ENCODE measurements around the gene IDH3A.

The IDH3A gene

DNA sequence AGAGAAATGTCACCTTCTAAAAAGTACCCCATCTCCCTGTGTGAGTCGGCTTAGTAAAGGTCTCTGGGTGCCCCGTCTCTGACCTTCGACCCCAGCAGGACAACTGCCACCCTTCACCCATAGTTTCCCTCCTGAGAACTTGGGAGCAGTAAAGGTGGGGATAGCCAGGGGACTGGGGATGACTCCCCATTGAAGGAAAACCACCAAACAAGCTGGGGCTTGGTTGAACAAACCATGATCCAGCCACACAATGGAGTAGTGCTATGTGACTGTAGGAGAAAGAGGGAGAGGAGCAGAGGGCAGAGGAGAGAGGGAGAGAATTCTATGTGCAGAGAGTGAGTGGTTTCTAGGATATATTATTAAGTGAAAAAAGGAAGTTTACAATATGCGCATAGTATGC lies 33.7 kb downstream of the IDH3A start:
- H3K27me3 ChIP-seq (ENCODE audit: control insufficient read depth in 1 of 2, insufficient read depth in 2 of 2, low read length in 2 of 2) = no peaks in the 10 kb centered on the region
- no peaks in the 10 kb centered on the region for H3K36me3 ChIP-seq (ENCODE audit: control insufficient read depth in 2 of 2, insufficient read depth in 2 of 2, low read length in 2 of 2)
- no peak overlapping the region for H3K4me3 ChIP-seq (ENCODE audit: low read length in 2 of 2)
- no peak overlapping the region for H3K27ac ChIP-seq (ENCODE audit: low read length)
- H3K9ac ChIP-seq (ENCODE audit: low read length in 2 of 2) = no peak overlapping the region
- no peaks in the 10 kb centered on the region for H3K4me1 ChIP-seq (ENCODE audit: control insufficient read depth, insufficient read depth, low read length)
- H3K9me3 ChIP-seq (ENCODE audit: control insufficient read depth in 2 of 2, low read length in 2 of 2) = no peaks in the 10 kb centered on the region

DNA sequence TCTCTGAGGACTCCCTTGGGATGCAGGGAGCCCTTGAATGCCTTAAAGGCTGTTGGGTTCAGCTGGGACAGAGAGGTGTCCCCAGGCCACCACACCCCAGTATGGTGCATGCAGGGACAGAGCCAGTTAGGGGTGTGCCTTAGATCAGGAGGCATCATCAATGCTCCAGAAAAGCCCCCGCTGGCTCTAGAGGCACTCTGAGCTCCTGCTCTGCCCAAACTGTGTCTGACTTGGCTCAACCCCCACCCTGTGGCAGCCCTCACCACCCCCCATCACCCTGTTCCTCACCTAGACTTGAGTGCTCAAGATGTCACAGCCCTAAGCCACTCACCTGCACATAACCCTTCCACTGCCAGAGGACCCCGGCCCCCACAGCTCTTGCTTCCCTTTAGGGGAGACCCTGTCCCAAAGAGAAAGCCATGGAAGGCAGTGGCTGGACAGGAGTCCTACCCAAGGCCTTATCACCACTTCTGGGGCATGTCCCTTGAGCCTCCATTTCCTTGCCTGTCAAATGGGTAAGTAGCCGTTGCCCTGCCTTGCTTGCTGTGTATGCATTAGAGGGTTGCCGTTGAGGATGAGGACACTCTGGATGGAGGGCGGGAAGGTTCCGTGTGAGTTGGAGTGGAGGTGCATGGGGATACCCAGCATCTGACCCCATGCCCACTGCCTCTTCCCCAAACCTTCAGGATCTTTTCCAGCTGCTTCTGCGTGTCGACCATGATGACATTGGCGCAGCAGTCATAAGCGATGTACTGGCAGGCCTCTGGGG lies 43.8 kb downstream of the IDH3A start:
- Histone ChIP-seq H3K27me3 (ENCODE audit: control insufficient read depth in 1 of 2, insufficient read depth in 2 of 2, low read length in 2 of 2) (no peaks in the 10 kb centered on the region), H3K36me3 (ENCODE audit: control insufficient read depth in 2 of 2, insufficient read depth in 2 of 2, low read length in 2 of 2) (no peaks in the 10 kb centered on the region), H3K4me3 (ENCODE audit: low read length in 2 of 2) (no peak overlapping the region), H3K9me3 (ENCODE audit: control insufficient read depth in 2 of 2, low read length in 2 of 2) (peaks cover 0 to 2% of the 10 kb centered on the region in 2 donors), H3K27ac (ENCODE audit: low read length) (no peak overlapping the region), H3K4me1 (ENCODE audit: control insufficient read depth, insufficient read depth, low read length) (no peaks in the 10 kb centered on the region), H3K9ac (ENCODE audit: low read length in 2 of 2) (no peak overlapping the region)

DNA sequence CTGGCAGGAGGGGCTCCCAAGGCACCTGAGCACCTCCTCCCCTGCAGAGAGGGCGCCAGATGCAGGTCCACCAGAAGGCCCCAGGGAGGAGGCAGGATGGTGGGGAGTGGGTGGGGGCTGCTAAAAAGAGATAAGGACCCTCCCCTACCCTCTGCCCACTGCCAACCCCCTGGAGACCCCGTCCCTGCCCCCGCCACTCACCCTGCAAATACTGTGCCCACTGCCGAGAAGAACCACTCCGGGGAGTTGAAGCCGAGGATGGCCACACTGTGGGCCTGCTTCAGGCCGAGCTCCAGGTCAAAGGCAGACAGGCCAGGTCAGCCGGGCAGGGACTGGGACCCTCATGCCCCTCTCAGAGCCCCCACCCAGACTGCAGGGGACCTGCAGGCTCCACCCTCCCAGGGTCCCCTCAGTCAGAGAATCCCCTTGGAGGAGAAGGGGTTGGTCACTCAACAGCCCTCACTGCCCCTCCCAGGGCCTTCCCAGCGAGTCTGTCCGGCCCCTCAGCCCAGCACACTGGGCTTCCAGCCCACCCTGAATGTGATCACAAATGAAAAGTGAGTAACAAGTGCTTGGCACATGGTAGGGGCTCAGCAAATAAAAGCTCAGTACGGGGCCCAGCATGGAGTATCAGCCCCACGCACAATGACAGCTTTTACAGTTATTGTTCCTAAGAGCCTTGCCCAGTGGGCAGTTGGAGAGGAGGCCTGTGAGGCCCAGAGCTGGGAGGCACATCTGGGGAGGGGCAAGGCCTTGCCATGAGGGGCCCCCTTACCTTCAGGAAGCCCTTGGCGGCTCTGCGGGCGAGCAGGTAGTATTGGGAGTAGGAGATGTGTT lies 44.8 kb downstream of the IDH3A start:
- no peaks in the 10 kb centered on the region for H3K4me1 ChIP-seq (ENCODE audit: control insufficient read depth, insufficient read depth, low read length)
- H3K4me3 ChIP-seq (ENCODE audit: low read length in 2 of 2) = no peak overlapping the region
- H3K36me3 ChIP-seq (ENCODE audit: control insufficient read depth in 2 of 2, insufficient read depth in 2 of 2, low read length in 2 of 2) = no peaks in the 10 kb centered on the region
- peaks cover 0 to 2% of the 10 kb centered on the region in 2 donors for H3K9me3 ChIP-seq (ENCODE audit: control insufficient read depth in 2 of 2, low read length in 2 of 2)
- no peaks in the 10 kb centered on the region for H3K27me3 ChIP-seq (ENCODE audit: control insufficient read depth in 1 of 2, insufficient read depth in 2 of 2, low read length in 2 of 2)
- H3K9ac ChIP-seq (ENCODE audit: low read length in 2 of 2) = no peak overlapping the region
- H3K27ac ChIP-seq (ENCODE audit: low read length) = no peak overlapping the region

GRCh38 chr15:78194568-78194925 lies 45.4 kb downstream of the IDH3A start:
- H3K36me3 ChIP-seq (ENCODE audit: control insufficient read depth in 2 of 2, insufficient read depth in 2 of 2, low read length in 2 of 2) = no peaks in the 10 kb centered on the region
- peaks cover 0 to 2% of the 10 kb centered on the region in 2 donors for H3K9me3 ChIP-seq (ENCODE audit: control insufficient read depth in 2 of 2, low read length in 2 of 2)
- H3K4me1 ChIP-seq (ENCODE audit: control insufficient read depth, insufficient read depth, low read length) = no peaks in the 10 kb centered on the region
- H3K27me3 ChIP-seq (ENCODE audit: control insufficient read depth in 1 of 2, insufficient read depth in 2 of 2, low read length in 2 of 2) = no peaks in the 10 kb centered on the region
- H3K9ac ChIP-seq (ENCODE audit: low read length in 2 of 2) = no peak overlapping the region
- no peak overlapping the region for H3K27ac ChIP-seq (ENCODE audit: low read length)
- H3K4me3 ChIP-seq (ENCODE audit: low read length in 2 of 2) = no peak overlapping the region

DNA sequence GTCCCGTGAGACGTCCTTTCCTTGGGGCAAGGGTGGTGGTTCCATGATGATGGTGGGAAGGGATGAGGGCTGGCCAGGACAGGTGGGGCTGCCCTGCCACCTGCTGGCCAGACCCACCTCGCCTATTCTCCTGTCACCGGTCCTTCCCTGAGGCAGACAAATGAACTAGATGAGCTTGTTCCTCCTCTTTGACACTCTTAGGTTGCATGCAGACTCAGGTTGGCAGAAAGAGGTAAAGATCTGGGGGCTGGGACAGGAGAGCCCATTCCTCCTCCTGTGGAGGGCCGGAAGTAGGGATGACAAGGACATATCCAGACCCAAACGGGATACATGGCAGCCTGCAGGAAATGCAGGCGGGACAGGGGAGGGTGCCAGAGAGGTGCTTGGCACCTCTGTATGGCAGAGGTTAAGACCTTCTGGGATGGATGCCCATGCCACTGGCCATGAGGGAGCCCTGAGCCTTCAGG lies 46.6 kb downstream of the IDH3A start:
- Histone ChIP-seq H3K9ac (ENCODE audit: low read length in 2 of 2) (no peak overlapping the region), H3K36me3 (ENCODE audit: control insufficient read depth in 2 of 2, insufficient read depth in 2 of 2, low read length in 2 of 2) (no peaks in the 10 kb centered on the region), H3K27ac (ENCODE audit: low read length) (no peak overlapping the region), H3K9me3 (ENCODE audit: control insufficient read depth in 2 of 2, low read length in 2 of 2) (peaks cover 0 to 2% of the 10 kb centered on the region in 2 donors), H3K4me1 (ENCODE audit: control insufficient read depth, insufficient read depth, low read length) (no peaks in the 10 kb centered on the region), H3K4me3 (ENCODE audit: low read length in 2 of 2) (no peak overlapping the region), H3K27me3 (ENCODE audit: control insufficient read depth in 1 of 2, insufficient read depth in 2 of 2, low read length in 2 of 2) (no peaks in the 10 kb centered on the region)

DNA sequence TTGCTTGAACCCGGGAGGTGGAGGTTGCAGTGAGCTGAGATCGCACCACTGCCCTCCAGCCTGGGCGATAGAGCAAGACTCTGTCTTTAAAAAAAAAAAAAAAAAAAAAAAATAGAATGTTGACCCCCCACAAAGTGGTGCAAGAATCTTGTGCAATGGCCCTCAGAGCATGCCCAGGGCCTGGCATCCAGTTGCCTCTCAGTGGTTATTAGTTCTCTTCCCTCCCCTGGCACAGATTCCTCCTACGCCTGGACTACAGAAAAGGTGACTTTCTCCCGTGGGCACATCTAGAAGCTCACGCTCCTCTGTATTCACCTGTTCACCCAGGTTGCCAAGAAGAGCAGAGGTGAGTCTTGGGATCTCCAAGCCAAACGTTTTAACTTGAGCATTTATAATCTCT lies 48.5 kb downstream of the IDH3A start:
- no peaks in the 10 kb centered on the region for H3K36me3 ChIP-seq (ENCODE audit: control insufficient read depth in 2 of 2, insufficient read depth in 2 of 2, low read length in 2 of 2)
- H3K27me3 ChIP-seq (ENCODE audit: control insufficient read depth in 1 of 2, insufficient read depth in 2 of 2, low read length in 2 of 2) = peaks cover 0 to 3% of the 10 kb centered on the region in 2 donors
- no peaks in the 10 kb centered on the region for H3K9me3 ChIP-seq (ENCODE audit: control insufficient read depth in 2 of 2, low read length in 2 of 2)
- no peak overlapping the region for H3K9ac ChIP-seq (ENCODE audit: low read length in 2 of 2)
- no peak overlapping the region for H3K4me3 ChIP-seq (ENCODE audit: low read length in 2 of 2)
- H3K4me1 ChIP-seq (ENCODE audit: control insufficient read depth, insufficient read depth, low read length) = no peaks in the 10 kb centered on the region
- H3K27ac ChIP-seq (ENCODE audit: low read length) = no peak overlapping the region

- Histone ChIP-seq H3K27ac (ENCODE audit: low read length) (no peak overlapping the region), H3K9me3 (ENCODE audit: control insufficient read depth in 2 of 2, low read length in 2 of 2) (no peaks in the 10 kb centered on the region), H3K27me3 (ENCODE audit: control insufficient read depth in 1 of 2, insufficient read depth in 2 of 2, low read length in 2 of 2) (peaks cover 0 to 3% of the 10 kb centered on the region in 2 donors), H3K4me3 (ENCODE audit: low read length in 2 of 2) (no peak overlapping the region), H3K4me1 (ENCODE audit: control insufficient read depth, insufficient read depth, low read length) (no peaks in the 10 kb centered on the region), H3K9ac (ENCODE audit: low read length in 2 of 2) (no peak overlapping the region), H3K36me3 (ENCODE audit: control insufficient read depth in 2 of 2, insufficient read depth in 2 of 2, low read length in 2 of 2) (no peaks in the 10 kb centered on the region)
These were observed 51.2 kb downstream of the IDH3A start for GRCh38 chr15:78200276-78200930.

DNA sequence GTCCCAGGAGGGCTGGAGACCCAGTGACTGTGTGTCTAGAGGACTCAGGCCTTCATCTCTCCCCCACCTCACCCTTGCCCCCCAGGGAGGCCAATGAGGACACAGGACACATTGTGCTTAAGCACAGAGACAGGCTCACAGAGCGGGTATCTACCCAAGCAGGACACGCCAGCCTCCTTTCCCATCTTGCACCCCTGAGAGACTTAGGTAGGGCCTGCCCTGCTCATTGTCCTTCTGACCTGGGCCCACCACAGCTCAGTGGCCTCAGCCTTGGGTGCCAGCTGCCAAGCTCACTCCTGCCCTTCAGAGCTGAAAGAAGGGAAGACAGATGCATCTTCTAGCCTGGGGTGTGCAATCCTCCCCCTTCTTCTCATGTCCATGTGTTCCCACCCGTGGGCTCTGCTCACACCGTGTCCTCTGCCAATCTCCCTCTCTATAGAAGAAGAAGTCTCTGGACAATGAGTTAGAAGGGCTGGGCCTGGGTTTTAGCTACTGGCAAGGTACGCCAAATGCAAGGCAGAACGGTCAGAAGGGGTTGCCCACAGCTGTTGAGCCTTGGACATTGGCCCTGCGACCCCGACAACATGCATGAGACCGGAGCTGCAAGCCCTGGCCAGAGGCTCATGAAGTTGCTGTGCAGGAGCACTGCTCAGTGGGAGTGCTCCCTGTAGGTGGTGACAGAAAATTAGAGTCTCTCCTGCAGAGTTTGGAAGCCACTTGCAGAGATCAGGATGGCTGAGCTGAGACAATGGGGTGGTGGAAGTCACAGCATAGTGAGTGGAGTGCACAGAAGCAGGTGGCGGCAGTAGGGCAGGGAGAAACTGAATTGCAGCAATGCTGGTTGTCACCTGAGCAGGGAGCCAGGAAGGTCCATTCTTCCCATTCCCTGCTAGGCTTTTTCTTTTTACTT lies 52.4 kb downstream of the IDH3A start:
- H3K27ac ChIP-seq (ENCODE audit: low read length) = no peak overlapping the region

GRCh38 chr15:78203346-78204225 lies 54.4 kb downstream of the IDH3A start:
- Histone ChIP-seq H3K36me3 (ENCODE audit: control insufficient read depth in 2 of 2, insufficient read depth in 2 of 2, low read length in 2 of 2) (no peaks in the 10 kb centered on the region), H3K9ac (ENCODE audit: low read length in 2 of 2) (no peak overlapping the region), H3K9me3 (ENCODE audit: control insufficient read depth in 2 of 2, low read length in 2 of 2) (no peaks in the 10 kb centered on the region), H3K4me1 (ENCODE audit: control insufficient read depth, insufficient read depth, low read length) (no peaks in the 10 kb centered on the region), H3K27ac (ENCODE audit: low read length) (no peak overlapping the region), H3K27me3 (ENCODE audit: control insufficient read depth in 1 of 2, insufficient read depth in 2 of 2, low read length in 2 of 2) (peaks cover 0 to 3% of the 10 kb centered on the region in 2 donors), H3K4me3 (ENCODE audit: low read length in 2 of 2) (no peak overlapping the region)

More for the DNA sequence above, 52.4 kb downstream of the IDH3A start:
- no peaks in the 10 kb centered on the region for H3K4me1 ChIP-seq (ENCODE audit: control insufficient read depth, insufficient read depth, low read length)
- no peak overlapping the region for H3K4me3 ChIP-seq (ENCODE audit: low read length in 2 of 2)
- no peaks in the 10 kb centered on the region for H3K36me3 ChIP-seq (ENCODE audit: control insufficient read depth in 2 of 2, insufficient read depth in 2 of 2, low read length in 2 of 2)
- H3K9ac ChIP-seq (ENCODE audit: low read length in 2 of 2) = no peak overlapping the region
- peaks cover 0 to 3% of the 10 kb centered on the region in 2 donors for H3K27me3 ChIP-seq (ENCODE audit: control insufficient read depth in 1 of 2, insufficient read depth in 2 of 2, low read length in 2 of 2)
- no peaks in the 10 kb centered on the region for H3K9me3 ChIP-seq (ENCODE audit: control insufficient read depth in 2 of 2, low read length in 2 of 2)
